GM23248 (cell line): ENCODE results near the gene THSD4.

Experiments used
- EZH2 ChIP-seq: fragments of 200-600 bp; sonication (generic); IDR thresholded peaks from 2 replicates; pipeline ENCODE4 v1.6.1; 2018; ENCODE audit warnings: antibody characterized with exemption, mild to moderate bottlenecking; ENCODE audit not compliant: insufficient read depth, poor library complexity, severe bottlenecking
- EZH2phosphoT487 ChIP-seq: fragments of 200-600 bp; sonication (generic); IDR thresholded peaks from 2 replicates; pipeline ENCODE4 v1.6.1; 2018; ENCODE audit warnings: antibody characterized with exemption, moderate library complexity, mild to moderate bottlenecking, low read depth; ENCODE audit not compliant: insufficient read depth

- no peak for TF ChIP-seq EZH2
- no peak for TF ChIP-seq EZH2phosphoT487
Observed at GRCh38 chr15:71279757-71280141, 164.5 kb downstream of the THSD4 start.
